Prostate gland (tissue), 2 donors: ENCODE data around the gene ARHGEF37.

Experiments
- POLR2A ChIP-seq: fragments of 450-650 bp; IDR thresholded peaks from one replicate; pipeline ENCODE4 v1.6.1; 2016; ENCODE audit warnings: antibody characterized with exemption, mild to moderate bottlenecking
- POLR2AphosphoS5 ChIP-seq: sonication (generic); formaldehyde crosslinking; IDR thresholded peaks from one replicate; pipeline ENCODE4 v1.6.1; 2017; ENCODE audit warnings: antibody characterized with exemption
- TF ChIP-seq, protein P1 (sequence below), 4 experiments: fragments of 200-600 bp in 2 of 4; fragments of 450-650 bp in 2 of 4; sonication (generic) in 2 of 4; IDR thresholded peaks; 1 replicate in 3 of 4; 2 replicates in 1 of 4; pipeline ENCODE4 v1.5.1; 2016 to 2019; ENCODE audit warnings: antibody characterized with exemption in 4 of 4, mild to moderate bottlenecking in 2 of 4, moderate library complexity in 2 of 4

DNA sequence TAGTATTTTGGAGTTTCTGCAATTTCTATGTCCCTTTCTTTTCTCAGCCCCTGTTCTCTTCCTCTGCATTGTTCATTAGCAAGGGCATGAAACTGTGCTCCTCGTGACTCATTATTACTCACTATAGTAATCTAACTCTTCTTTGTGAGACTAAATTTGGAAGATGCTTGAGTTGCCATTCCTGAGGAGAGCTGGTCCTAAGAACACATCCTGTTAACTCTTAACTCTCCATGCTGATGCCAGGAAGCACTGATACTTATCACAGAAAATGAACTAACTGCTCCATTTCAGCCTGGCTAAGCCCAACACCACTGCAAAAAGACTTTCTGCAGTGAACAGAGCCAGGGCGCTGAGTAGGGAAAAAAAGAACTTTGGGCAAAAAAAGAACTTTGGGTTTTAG, 19.4 kb upstream of the ARHGEF37 start:
- no peak for TF ChIP-seq POLR2A
- TF ChIP-seq POLR2AphosphoS5: peak; percentile 80
- TF ChIP-seq, protein P1, sequence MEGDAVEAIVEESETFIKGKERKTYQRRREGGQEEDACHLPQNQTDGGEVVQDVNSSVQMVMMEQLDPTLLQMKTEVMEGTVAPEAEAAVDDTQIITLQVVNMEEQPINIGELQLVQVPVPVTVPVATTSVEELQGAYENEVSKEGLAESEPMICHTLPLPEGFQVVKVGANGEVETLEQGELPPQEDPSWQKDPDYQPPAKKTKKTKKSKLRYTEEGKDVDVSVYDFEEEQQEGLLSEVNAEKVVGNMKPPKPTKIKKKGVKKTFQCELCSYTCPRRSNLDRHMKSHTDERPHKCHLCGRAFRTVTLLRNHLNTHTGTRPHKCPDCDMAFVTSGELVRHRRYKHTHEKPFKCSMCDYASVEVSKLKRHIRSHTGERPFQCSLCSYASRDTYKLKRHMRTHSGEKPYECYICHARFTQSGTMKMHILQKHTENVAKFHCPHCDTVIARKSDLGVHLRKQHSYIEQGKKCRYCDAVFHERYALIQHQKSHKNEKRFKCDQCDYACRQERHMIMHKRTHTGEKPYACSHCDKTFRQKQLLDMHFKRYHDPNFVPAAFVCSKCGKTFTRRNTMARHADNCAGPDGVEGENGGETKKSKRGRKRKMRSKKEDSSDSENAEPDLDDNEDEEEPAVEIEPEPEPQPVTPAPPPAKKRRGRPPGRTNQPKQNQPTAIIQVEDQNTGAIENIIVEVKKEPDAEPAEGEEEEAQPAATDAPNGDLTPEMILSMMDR (IDR thresholded peaks at IDR 0.05): no peak
